Skeletal muscle tissue (tissue), 4 donors: ENCODE results near the gene P3H1. TPM values are rescaled to one million over a fixed set of nuclear protein-coding genes. Genes with fewer than 3 reads are reported as not detected.

Source experiments
- H3K27ac ChIP-seq: one replicate; pipeline ENCODE4 v1.7.0; 2013; ENCODE audit warnings: mild to moderate bottlenecking, low read depth, low read length, inconsistent platforms
- H3K27me3 ChIP-seq, 3 donors: one replicate each; pipeline ENCODE4 v1.7.0; 2013; ENCODE audit warnings: low read length in 3 of 3; ENCODE audit not compliant: control insufficient read depth in 3 of 3, insufficient read depth in 3 of 3
- H3K36me3 ChIP-seq, 3 donors: one replicate each; pipeline ENCODE4 v1.7.0; 2013; ENCODE audit warnings: low read length in 3 of 3; ENCODE audit not compliant: control insufficient read depth in 3 of 3, insufficient read depth in 3 of 3
- H3K4me1 ChIP-seq, 3 donors: one replicate each; pipeline ENCODE4 v1.7.0; 2013; ENCODE audit warnings: low read length in 3 of 3, mild to moderate bottlenecking in 3 of 3; ENCODE audit not compliant: control insufficient read depth in 3 of 3, insufficient read depth in 3 of 3
- H3K4me3 ChIP-seq, 3 donors: one replicate each; pipeline ENCODE4 v1.7.0; 2013; ENCODE audit warnings: low read length in 3 of 3
- H3K9ac ChIP-seq, 3 donors: one replicate each; pipeline ENCODE4 v1.7.0; 2013; ENCODE audit warnings: low read length in 3 of 3, mild to moderate bottlenecking in 3 of 3, moderate library complexity in 2 of 3, low read depth in 1 of 3
- H3K9me3 ChIP-seq, 3 donors: one replicate each; pipeline ENCODE4 v1.7.0; 2013; ENCODE audit warnings: low read length in 3 of 3; ENCODE audit not compliant: control insufficient read depth in 3 of 3
- total RNA-seq: library from RNA; depleted of rRNA; stranded (reverse); fragments of >200 nt; gene quantifications from one replicate; pipeline ENCODE4 v1.2.3, GENCODE V29; 2014
- donor health status: Osteomylitis.

P3H1 gene
- total RNA-seq, 1 donor from 2014 or later: 50.6 TPM

GRCh38 chr1:42774928-42775526 is 8.2 kb upstream of the P3H1 start:
- no peak overlapping the region for H3K9ac ChIP-seq
- peaks cover 21 to 48% (median 43%) of the 10 kb centered on the region in 3 donors for H3K36me3 ChIP-seq
- H3K4me1 ChIP-seq: no peaks in the 10 kb centered on the region
- no peaks in the 10 kb centered on the region for H3K9me3 ChIP-seq
- H3K4me3 ChIP-seq: no peak overlapping the region
- H3K27ac ChIP-seq: no peak overlapping the region
- H3K27me3 ChIP-seq: no peaks in the 10 kb centered on the region

- Histone ChIP-seq H3K27ac (no peak overlapping the region), H3K9me3 (no peaks in the 10 kb centered on the region), H3K27me3 (no peaks in the 10 kb centered on the region), H3K9ac (no peak overlapping the region), H3K36me3 (peaks cover 21 to 40% (median 36%) of the 10 kb centered on the region in 3 donors), H3K4me1 (peaks cover 0 to 2% (median 0%) of the 10 kb centered on the region in 3 donors), H3K4me3 (no peak overlapping the region)
Measured at GRCh38 chr1:42773420-42773819, 6.6 kb upstream of the P3H1 start.

GRCh38 chr1:42769811-42770210 is 3.0 kb upstream of the P3H1 start:
- Histone ChIP-seq H3K9me3 (no peaks in the 10 kb centered on the region), H3K9ac (no peak overlapping the region), H3K27me3 (no peaks in the 10 kb centered on the region), H3K4me3 (no peak overlapping the region), H3K4me1 (peaks cover 18 to 27% (median 20%) of the 10 kb centered on the region in 3 donors), H3K36me3 (peaks cover 6 to 8% (median 7%) of the 10 kb centered on the region in 3 donors), H3K27ac (no peak overlapping the region)

- Histone ChIP-seq H3K36me3 (no peaks in the 10 kb centered on the region), H3K4me1 (peaks cover 24 to 29% (median 26%) of the 10 kb centered on the region in 3 donors), H3K9ac (peak overlapping the region; percentile 86 to 99 (median 98)), H3K27me3 (no peaks in the 10 kb centered on the region), H3K9me3 (no peaks in the 10 kb centered on the region), H3K4me3 (peak overlapping the region; percentile 94 to 98 (median 95)), H3K27ac (peak overlapping the region; percentile 94)
Measured at GRCh38 chr1:42768172-42768571, 1.3 kb upstream of the P3H1 start.

- Histone ChIP-seq H3K4me3 (peak overlapping the region; percentile 94 to 98 (median 95)), H3K27ac (peak overlapping the region; percentile 94), H3K4me1 (peaks cover 24 to 29% (median 26%) of the 10 kb centered on the region in 3 donors), H3K9ac (peak overlapping the region; percentile 86 to 99 (median 98)), H3K9me3 (no peaks in the 10 kb centered on the region), H3K27me3 (no peaks in the 10 kb centered on the region), H3K36me3 (no peaks in the 10 kb centered on the region)
Measured at GRCh38 chr1:42767510-42768000, 727 bp upstream of the P3H1 start.

GRCh38 chr1:42765832-42766740 is 742 bp downstream of the P3H1 start:
- Histone ChIP-seq H3K4me3 (peak overlapping the region; percentile 94 to 98 (median 98)), H3K9me3 (no peaks in the 10 kb centered on the region), H3K9ac (peak overlapping the region; percentile 86 to 98 (median 92)), H3K27ac (peak overlapping the region; percentile 81), H3K36me3 (peaks cover 0 to 2% (median 2%) of the 10 kb centered on the region in 3 donors), H3K4me1 (peaks cover 24 to 29% (median 26%) of the 10 kb centered on the region in 3 donors), H3K27me3 (no peaks in the 10 kb centered on the region)

- Histone ChIP-seq H3K27ac (peak overlapping the region; percentile 81), H3K9ac (peak overlapping the region; percentile 86 to 98 (median 92)), H3K4me1 (peaks cover 24 to 29% (median 26%) of the 10 kb centered on the region in 3 donors), H3K36me3 (peaks cover 0 to 3% (median 2%) of the 10 kb centered on the region in 3 donors), H3K4me3 (peak overlapping the region; percentile 94 to 98 (median 98)), H3K27me3 (no peaks in the 10 kb centered on the region), H3K9me3 (no peaks in the 10 kb centered on the region)
Measured at GRCh38 chr1:42765269-42765668, 1.6 kb downstream of the P3H1 start.

- H3K4me1 ChIP-seq: peaks cover 16 to 21% (median 18%) of the 10 kb centered on the region in 3 donors
- no peaks in the 10 kb centered on the region for H3K9me3 ChIP-seq
- H3K36me3 ChIP-seq: peaks cover 13 to 24% (median 20%) of the 10 kb centered on the region in 3 donors
- H3K4me3 ChIP-seq: no peak overlapping the region
- no peak overlapping the region for H3K9ac ChIP-seq
- H3K27me3 ChIP-seq: no peaks in the 10 kb centered on the region
- no peak overlapping the region for H3K27ac ChIP-seq
Measured at GRCh38 chr1:42762269-42762668, 4.6 kb downstream of the P3H1 start.

GRCh38 chr1:42761567-42761966 is 5.3 kb downstream of the P3H1 start:
- Histone ChIP-seq H3K4me3 (no peak overlapping the region), H3K36me3 (peaks cover 13 to 30% (median 27%) of the 10 kb centered on the region in 3 donors), H3K27ac (no peak overlapping the region)

More at GRCh38 chr1:42761567-42761966, 5.3 kb downstream of the P3H1 start:
- peaks cover 16 to 19% (median 18%) of the 10 kb centered on the region in 3 donors for H3K4me1 ChIP-seq
- no peaks in the 10 kb centered on the region for H3K27me3 ChIP-seq
- no peak overlapping the region for H3K9ac ChIP-seq
- H3K9me3 ChIP-seq: no peaks in the 10 kb centered on the region
